DMS114 treated with DMSO at 0.1 percent for 48 hours (cell line): ENCODE data around the gene FNTB.
A peak's percentile ranks its signal among the peaks of the same experiment; 100 is the strongest.

Experiments
- DNase-seq: peaks from one replicate; lab custom pipeline; 2025; ENCODE audit not compliant: unreplicated experiment; lab: John Stamatoyannopoulos, UW

FNTB gene

GRCh38 chr14:64974563-64974962 is 12.1 kb upstream of the FNTB start:
- no peak for DNase-seq

GRCh38 chr14:64979336-64980074 is 7.2 kb upstream of the FNTB start:
- no peak for DNase-seq

GRCh38 chr14:64983439-64984310 is 3.0 kb upstream of the FNTB start:
- peak; percentile 44 for DNase-seq

- no peak for DNase-seq
Measured at GRCh38 chr14:64987438-64987767, 708 bp downstream of the FNTB start.

GRCh38 chr14:64990296-64990695 is 3.6 kb downstream of the FNTB start:
- DNase-seq, result no peak

GRCh38 chr14:64990939-64991338 is 4.2 kb downstream of the FNTB start:
- DNase-seq, result no peak

GRCh38 chr14:64992328-64992885 is 5.7 kb downstream of the FNTB start:
- DNase-seq, result no peak

- no peak for DNase-seq
Measured at GRCh38 chr14:64993266-64993930, 6.7 kb downstream of the FNTB start.

GRCh38 chr14:64994540-64994939 is 7.8 kb downstream of the FNTB start:
- DNase-seq, result no peak

- DNase-seq, result no peak
Measured at GRCh38 chr14:64995291-64995690, 8.6 kb downstream of the FNTB start.

- no peak for DNase-seq
Measured at GRCh38 chr14:64997108-64997794, 10.6 kb downstream of the FNTB start.

GRCh38 chr14:64998455-64998931 is 11.8 kb downstream of the FNTB start:
- DNase-seq, result no peak

GRCh38 chr14:65000898-65001591 is 14.3 kb downstream of the FNTB start:
- no peak for DNase-seq

- DNase-seq, result no peak
Measured at GRCh38 chr14:65001723-65002122, 15.0 kb downstream of the FNTB start.

GRCh38 chr14:65002586-65003210 is 16.0 kb downstream of the FNTB start:
- DNase-seq, result no peak

- DNase-seq, result no peak
Measured at GRCh38 chr14:65003394-65003793, 16.7 kb downstream of the FNTB start.

- no peak for DNase-seq
Measured at GRCh38 chr14:65006261-65006721, 19.6 kb downstream of the FNTB start.

GRCh38 chr14:65007202-65007601 is 20.5 kb downstream of the FNTB start:
- no peak for DNase-seq

- no peak for DNase-seq
Measured at GRCh38 chr14:65010211-65010931, 23.7 kb downstream of the FNTB start.
